Loucy (cell line): ENCODE measurements around the gene PLIN5.

Experiments
- CTCF ChIP-seq: fragments of 200-600 bp; sonication (generic); conservative IDR thresholded peaks from 2 replicates; pipeline ENCODE4 v1.5.1; 2014; ENCODE audit warnings: mild to moderate bottlenecking, antibody characterized with exemption, low read length
- EZH2phosphoT487 ChIP-seq: fragments of 200-600 bp; IDR thresholded peaks from 2 replicates; pipeline ENCODE4 v1.6.1; 2018; ENCODE audit warnings: antibody characterized with exemption, mild to moderate bottlenecking, moderate library complexity, borderline replicate concordance

- TF ChIP-seq EZH2phosphoT487 (no peak), CTCF (no peak)
Observed at GRCh38 chr19:4496304-4496703, 38.7 kb downstream of the PLIN5 start.
